ENCODE results near the gene OPCML. TPM values are rescaled to one million over a fixed set of nuclear protein-coding genes. Genes with fewer than 3 reads are reported as not detected.

The OPCML gene
- polyA plus RNA-seq, 3 donors = not detected

GRCh38 chr11:133524488-133524887 is 7.8 kb downstream of the OPCML start:
- DNase-seq = no peak
- Histone ChIP-seq H3K27ac (ENCODE audit: low read depth in 1 of 2, low read length in 2 of 2) (no peak overlapping the region), H3K79me2 (ENCODE audit: insufficient read depth, low read length) (no peaks in the 10 kb centered on the region), H4K20me1 (ENCODE audit: insufficient read depth, low read length) (no peaks in the 10 kb centered on the region), H3K4me1 (ENCODE audit: control insufficient read depth in 1 of 2, insufficient read depth in 2 of 2, low read length in 2 of 2) (no peaks in the 10 kb centered on the region), H3K9me3 (replicated peaks in 1 of 2; ENCODE audit: control insufficient read depth in 1 of 2, insufficient read depth in 1 of 2, low read length in 2 of 2) (no peaks in the 10 kb centered on the region), H2AFZ (ENCODE audit: insufficient read depth, low read depth, low read length, poor library complexity, severe bottlenecking) (no peak overlapping the region), H3K36me3 (replicated peaks in 1 of 2; ENCODE audit: control insufficient read depth in 1 of 2, insufficient read depth in 2 of 2, low read length in 2 of 2) (no peaks in the 10 kb centered on the region), H3K9ac (ENCODE audit: insufficient read depth, low read length, poor library complexity, severe bottlenecking) (no peak overlapping the region), H3K4me3 (replicated peaks in 1 of 3; ENCODE audit: low read depth in 2 of 3, low read length in 3 of 3) (no peak overlapping the region), H3K27me3 (ENCODE audit: control insufficient read depth in 2 of 2, insufficient read depth in 2 of 2, low read length in 2 of 2) (no peaks in the 10 kb centered on the region), H3K4me2 (replicated peaks; ENCODE audit: extremely low read depth, low read length, poor library complexity, severe bottlenecking) (no peak overlapping the region)
- no peaks in the 10 kb centered on the region for H3K36me3 Mint-ChIP-seq
- 95% methylated on average over 6 of the region's 8 CpGs for WGBS (ENCODE audit: insufficient coverage)
- no peak overlapping the region for H3K27ac Mint-ChIP-seq
- peaks cover 0 to 4% (median 2%) of the 10 kb centered on the region in 3 donors for H3K27me3 Mint-ChIP-seq (ENCODE audit: low read depth in 3 of 3)
- H3K9me3 Mint-ChIP-seq = peaks cover 0 to 6% (median 0%) of the 10 kb centered on the region in 7 donors
- intact Hi-C loops (cut with micrococcal nuclease) = no loop called here
- TF ChIP-seq, protein P1, sequence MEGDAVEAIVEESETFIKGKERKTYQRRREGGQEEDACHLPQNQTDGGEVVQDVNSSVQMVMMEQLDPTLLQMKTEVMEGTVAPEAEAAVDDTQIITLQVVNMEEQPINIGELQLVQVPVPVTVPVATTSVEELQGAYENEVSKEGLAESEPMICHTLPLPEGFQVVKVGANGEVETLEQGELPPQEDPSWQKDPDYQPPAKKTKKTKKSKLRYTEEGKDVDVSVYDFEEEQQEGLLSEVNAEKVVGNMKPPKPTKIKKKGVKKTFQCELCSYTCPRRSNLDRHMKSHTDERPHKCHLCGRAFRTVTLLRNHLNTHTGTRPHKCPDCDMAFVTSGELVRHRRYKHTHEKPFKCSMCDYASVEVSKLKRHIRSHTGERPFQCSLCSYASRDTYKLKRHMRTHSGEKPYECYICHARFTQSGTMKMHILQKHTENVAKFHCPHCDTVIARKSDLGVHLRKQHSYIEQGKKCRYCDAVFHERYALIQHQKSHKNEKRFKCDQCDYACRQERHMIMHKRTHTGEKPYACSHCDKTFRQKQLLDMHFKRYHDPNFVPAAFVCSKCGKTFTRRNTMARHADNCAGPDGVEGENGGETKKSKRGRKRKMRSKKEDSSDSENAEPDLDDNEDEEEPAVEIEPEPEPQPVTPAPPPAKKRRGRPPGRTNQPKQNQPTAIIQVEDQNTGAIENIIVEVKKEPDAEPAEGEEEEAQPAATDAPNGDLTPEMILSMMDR (IDR thresholded peaks at IDR 0.05) = no peak
- no peaks in the 10 kb centered on the region for H3K4me1 Mint-ChIP-seq
- no peak overlapping the region for H3K4me3 Mint-ChIP-seq

DNA sequence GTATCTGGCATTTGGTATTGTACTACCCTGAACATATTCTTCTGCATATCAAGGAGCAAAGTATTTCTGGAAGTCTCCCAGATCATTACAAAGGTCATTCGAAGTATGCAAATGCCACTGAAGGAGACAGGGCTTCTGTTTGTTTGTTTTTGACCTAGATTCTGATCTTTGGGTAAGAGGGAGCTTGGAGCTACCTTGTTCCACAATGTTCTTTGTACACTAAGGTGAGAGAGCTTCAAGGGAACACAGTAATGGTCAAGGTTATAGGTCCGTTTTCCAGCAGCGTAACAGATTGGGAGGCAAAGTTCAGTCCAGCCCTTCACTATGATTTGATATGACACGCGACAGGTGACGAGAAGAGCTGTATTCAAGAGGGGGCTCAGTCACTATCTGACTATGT is 10.0 kb downstream of the OPCML start:
- no peaks in the 10 kb centered on the region for H3K4me1 Mint-ChIP-seq
- peaks cover 0 to 2% (median 0%) of the 10 kb centered on the region in 7 donors for H3K9me3 Mint-ChIP-seq
- 94% methylated on average over 4 of the region's 6 CpGs for WGBS (ENCODE audit: insufficient coverage)
- H4K20me1 ChIP-seq (ENCODE audit: insufficient read depth, low read length) = no peaks in the 10 kb centered on the region
- H3K9me3 ChIP-seq (replicated peaks in 1 of 2; ENCODE audit: control insufficient read depth in 1 of 2, insufficient read depth in 1 of 2, low read length in 2 of 2) = no peaks in the 10 kb centered on the region
- H3K4me2 ChIP-seq (replicated peaks; ENCODE audit: extremely low read depth, low read length, poor library complexity, severe bottlenecking) = no peak overlapping the region
- no peak overlapping the region for H3K9ac ChIP-seq (ENCODE audit: insufficient read depth, low read length, poor library complexity, severe bottlenecking)
- no peaks in the 10 kb centered on the region for H3K36me3 Mint-ChIP-seq
- no peak overlapping the region for H3K4me3 ChIP-seq (replicated peaks in 1 of 3; ENCODE audit: low read depth in 2 of 3, low read length in 3 of 3)
- no peaks in the 10 kb centered on the region for H3K27me3 ChIP-seq (ENCODE audit: control insufficient read depth in 2 of 2, insufficient read depth in 2 of 2, low read length in 2 of 2)
- no peak overlapping the region for H3K4me3 Mint-ChIP-seq
- intact Hi-C loops (cut with micrococcal nuclease) = no loop called here
- H3K27me3 Mint-ChIP-seq (ENCODE audit: low read depth in 3 of 3) = peaks cover 0 to 4% (median 0%) of the 10 kb centered on the region in 3 donors
- H3K79me2 ChIP-seq (ENCODE audit: insufficient read depth, low read length) = no peaks in the 10 kb centered on the region
- no peaks in the 10 kb centered on the region for H3K4me1 ChIP-seq (ENCODE audit: control insufficient read depth in 1 of 2, insufficient read depth in 2 of 2, low read length in 2 of 2)
- no peak overlapping the region for H3K27ac Mint-ChIP-seq
- H3K36me3 ChIP-seq (replicated peaks in 1 of 2; ENCODE audit: control insufficient read depth in 1 of 2, insufficient read depth in 2 of 2, low read length in 2 of 2) = no peaks in the 10 kb centered on the region
- no peak overlapping the region for H2AFZ ChIP-seq (ENCODE audit: insufficient read depth, low read depth, low read length, poor library complexity, severe bottlenecking)
- no peak overlapping the region for H3K27ac ChIP-seq (ENCODE audit: low read depth in 1 of 2, low read length in 2 of 2)
- no peak for DNase-seq
- TF ChIP-seq, protein P1 (IDR thresholded peaks at IDR 0.05) = no peak
